C4-2B (cell line): Measurements from ENCODE around the gene PEX6.
A peak's percentile ranks its signal among the peaks of the same experiment; 100 is the strongest.

ENCODE experiments used
- H3K27ac ChIP-seq: fragments of 450-650 bp; 2 replicates; pipeline ENCODE4 v1.5.1; 2017
- ZFX ChIP-seq: fragments of 450-650 bp; IDR thresholded peaks from 2 replicates; pipeline ENCODE4 v1.6.1; 2017
- TF ChIP-seq, protein P1 (sequence below): fragments of 450-650 bp; conservative IDR thresholded peaks from 2 replicates; pipeline ENCODE4 v1.5.1; 2017; ENCODE audit warnings: mild to moderate bottlenecking

The PEX6 gene

DNA sequence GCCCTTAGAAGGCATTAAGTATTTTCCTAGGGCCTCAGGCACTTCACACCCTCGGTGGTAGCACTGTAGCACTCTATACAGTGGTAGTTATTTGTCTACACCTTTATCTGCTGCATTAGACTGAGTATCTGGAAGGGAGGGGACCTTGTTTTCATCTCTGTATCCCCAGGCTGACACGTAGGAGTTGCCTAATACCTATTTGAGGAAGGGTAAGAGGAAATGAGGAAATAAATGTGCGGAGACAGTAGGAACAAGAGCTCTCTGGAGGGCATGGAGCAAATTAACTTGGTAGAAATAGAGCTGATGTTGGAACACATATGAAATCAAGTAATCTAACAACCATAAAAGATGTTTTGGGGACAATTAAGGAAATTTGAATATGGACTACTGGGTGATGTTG, 45.8 kb downstream of the PEX6 start:
- TF ChIP-seq, protein P1, sequence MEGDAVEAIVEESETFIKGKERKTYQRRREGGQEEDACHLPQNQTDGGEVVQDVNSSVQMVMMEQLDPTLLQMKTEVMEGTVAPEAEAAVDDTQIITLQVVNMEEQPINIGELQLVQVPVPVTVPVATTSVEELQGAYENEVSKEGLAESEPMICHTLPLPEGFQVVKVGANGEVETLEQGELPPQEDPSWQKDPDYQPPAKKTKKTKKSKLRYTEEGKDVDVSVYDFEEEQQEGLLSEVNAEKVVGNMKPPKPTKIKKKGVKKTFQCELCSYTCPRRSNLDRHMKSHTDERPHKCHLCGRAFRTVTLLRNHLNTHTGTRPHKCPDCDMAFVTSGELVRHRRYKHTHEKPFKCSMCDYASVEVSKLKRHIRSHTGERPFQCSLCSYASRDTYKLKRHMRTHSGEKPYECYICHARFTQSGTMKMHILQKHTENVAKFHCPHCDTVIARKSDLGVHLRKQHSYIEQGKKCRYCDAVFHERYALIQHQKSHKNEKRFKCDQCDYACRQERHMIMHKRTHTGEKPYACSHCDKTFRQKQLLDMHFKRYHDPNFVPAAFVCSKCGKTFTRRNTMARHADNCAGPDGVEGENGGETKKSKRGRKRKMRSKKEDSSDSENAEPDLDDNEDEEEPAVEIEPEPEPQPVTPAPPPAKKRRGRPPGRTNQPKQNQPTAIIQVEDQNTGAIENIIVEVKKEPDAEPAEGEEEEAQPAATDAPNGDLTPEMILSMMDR, result no peak
- no peak for TF ChIP-seq ZFX
- no peak overlapping the region for H3K27ac ChIP-seq

DNA sequence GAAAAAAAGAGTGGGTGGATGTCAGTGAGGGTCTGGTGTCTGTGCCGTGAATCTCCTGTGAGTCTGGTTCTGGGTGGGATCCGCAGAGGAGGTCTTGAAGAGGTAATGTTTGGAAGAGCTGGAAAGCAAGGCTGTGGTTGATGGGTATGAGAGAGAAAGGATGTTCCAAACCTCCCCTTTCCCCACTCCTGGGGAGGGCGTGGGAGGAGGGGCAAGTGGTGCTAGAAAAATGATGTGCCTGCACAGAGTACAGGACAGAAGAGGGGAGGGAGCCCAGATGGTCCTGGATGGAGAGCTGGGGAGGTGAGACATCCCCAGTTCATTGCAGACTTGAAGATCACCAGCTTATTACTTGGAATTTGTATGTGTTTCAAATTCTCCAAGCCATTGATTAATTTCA, 46.6 kb downstream of the PEX6 start:
- no peak for TF ChIP-seq ZFX
- TF ChIP-seq, protein P1, result no peak
- no peak overlapping the region for H3K27ac ChIP-seq

DNA sequence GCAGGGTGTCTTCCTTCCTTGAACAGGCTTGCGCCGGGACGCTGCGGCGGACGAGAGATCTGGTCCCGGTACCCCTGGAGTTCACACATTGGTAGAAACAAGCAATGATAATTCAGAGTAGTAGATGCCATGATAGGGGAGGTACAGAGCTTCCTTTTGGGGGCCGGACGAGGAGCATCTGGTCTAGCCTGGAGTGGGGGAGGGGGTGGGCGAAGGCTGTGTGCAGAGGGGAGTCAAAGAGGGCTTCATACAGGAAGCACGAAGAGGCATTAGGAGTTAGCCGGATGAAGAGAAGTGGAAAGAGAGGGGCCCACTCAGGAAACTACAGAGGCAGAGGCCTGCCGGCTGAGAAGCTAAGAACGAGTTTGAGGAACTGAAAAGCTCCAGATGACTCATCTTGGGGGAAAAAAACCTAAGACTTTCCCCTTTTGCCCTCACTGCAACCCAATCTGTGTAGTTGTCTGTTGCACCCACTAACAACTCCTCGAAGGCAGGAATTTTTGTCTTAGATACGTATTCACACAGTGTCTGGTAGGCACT, 49.1 kb downstream of the PEX6 start:
- H3K27ac ChIP-seq, result peak overlapping the region; percentile 88
- TF ChIP-seq, protein P1, result no peak
- TF ChIP-seq ZFX, result no peak

DNA sequence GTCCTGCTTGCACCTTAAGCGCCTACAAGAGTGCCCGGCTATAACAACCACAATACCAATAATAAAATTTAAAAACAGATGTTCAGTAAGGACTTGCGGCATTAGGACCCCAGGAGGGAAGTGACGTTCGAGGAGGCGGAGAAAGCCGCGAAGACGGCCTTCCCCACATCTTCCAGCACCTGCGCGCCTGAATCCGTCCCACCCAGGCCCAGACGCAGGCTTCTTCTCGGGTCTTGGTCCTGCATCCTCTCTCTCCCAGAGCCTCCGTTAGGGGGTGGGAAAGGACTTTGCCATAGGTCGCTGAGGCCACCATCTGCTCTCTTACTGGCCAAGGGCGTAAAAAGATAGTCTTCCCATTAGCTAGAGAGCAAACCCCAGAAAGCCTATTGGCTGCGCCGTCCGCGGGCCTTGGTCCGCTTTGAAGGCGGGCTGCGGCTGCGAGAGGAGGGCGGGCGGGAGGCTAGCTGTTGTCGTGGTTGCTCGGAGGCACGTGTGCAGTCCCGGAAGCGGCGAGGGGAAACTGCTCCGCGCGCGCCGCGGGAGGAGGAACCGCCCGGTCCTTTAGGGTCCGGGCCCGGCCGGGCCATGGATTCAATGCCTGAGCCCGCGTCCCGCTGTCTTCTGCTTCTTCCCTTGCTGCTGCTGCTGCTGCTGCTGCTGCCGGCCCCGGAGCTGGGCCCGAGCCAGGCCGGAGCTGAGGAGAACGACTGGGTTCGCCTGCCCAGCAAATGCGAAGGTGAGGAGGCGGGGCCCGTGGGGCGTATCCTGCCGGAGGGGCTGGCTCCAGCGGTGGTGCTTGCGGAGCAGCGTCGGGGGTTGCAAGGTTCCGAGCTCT, 49.8 kb downstream of the PEX6 start, which contains the start of gene CNPY3:
Gene CNPY3 (plus strand): TSS at position 495 of the 835 bp plus-strand sequence. CDS start 91 bp downstream, at position 586.
- peak within 1 kb of the TSS; percentile 88 for H3K27ac ChIP-seq
- TF ChIP-seq, protein P1, result no peak
- peak; percentile 50; the same call in 1 of the 2 replicates for TF ChIP-seq ZFX

DNA sequence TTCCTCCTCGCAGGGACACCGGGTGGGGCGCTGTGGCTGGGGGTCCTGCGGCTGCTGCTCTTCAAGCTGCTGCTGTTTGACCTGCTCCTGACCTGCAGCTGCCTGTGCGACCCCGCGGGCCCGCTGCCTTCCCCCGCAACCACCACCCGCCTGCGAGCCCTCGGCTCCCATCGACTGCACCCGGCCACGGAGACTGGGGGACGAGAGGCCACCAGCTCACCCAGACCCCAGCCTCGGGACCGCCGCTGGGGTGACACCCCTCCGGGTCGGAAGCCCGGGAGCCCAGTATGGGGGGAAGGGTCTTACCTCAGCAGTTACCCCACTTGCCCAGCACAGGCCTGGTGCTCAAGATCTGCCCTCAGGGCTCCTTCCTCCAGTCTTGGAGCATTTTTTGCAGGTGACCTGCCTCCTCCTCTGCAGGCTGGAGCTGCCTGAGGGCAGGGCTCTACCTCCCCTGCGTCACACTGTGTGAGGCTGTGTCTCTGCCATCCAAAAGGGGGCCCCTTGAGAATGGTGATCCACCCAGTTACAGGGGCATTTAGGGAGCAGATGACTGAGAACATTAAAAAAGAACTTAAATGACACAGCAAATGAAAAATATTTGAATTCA, 53.6 kb downstream of the PEX6 start:
- no peak overlapping the region for H3K27ac ChIP-seq
- TF ChIP-seq, protein P1, result no peak
- no peak for TF ChIP-seq ZFX

DNA sequence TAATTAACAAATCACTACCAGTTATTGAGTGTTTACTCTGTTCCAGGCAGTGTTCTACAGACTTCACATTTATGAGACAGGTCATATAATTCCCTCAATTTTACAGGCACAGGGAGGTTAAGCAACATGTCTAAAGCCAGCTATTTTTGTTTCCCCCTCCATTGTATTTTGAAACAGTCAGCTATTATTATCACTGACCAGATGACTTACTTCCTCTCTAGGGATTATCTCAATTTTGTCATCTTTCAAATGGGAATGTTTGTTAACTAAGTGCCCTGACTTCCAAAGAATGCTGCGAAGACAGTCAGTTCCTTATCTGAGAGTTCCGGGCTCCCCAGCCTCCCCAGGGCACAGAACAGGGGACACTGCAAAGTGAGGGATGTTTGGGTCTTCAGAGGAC, 55.3 kb downstream of the PEX6 start:
- peak overlapping the region; percentile 62 for H3K27ac ChIP-seq
- TF ChIP-seq ZFX, result no peak
- TF ChIP-seq, protein P1, result no peak

DNA sequence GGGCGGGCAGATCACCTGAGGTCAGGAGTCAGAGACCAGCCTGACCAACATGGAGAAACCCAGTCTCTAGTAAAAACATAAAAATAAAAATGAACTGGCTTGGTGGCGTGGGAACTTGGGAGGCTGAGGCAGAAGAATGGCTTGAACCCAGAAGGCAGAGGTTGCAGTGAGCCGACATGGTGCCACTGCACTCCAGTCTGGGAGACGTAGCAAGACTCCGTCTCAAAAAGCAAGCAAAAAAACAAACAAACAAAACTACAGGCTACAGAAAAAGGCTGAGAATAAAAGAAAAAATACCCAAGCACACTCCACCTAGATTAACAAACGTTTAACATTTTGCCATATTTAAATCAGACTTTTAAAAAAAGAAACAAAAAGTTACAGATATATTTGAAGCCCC, 57.2 kb downstream of the PEX6 start:
- H3K27ac ChIP-seq, result no peak overlapping the region

More for the DNA sequence above, 57.2 kb downstream of the PEX6 start:
- TF ChIP-seq ZFX, result no peak
- TF ChIP-seq, protein P1, result no peak
